SK-N-SH treated with all-trans-retinoic acid at 6 μM for 48 hours (cell line): ENCODE results near the gene RNU5D-1.

Experiments
- ATAC-seq: fragments of 200-7000 bp; cut with Tn5 transposase; 3 replicates; pipeline ENCODE4 v1.9.1; 2020; ENCODE audit warnings: mild to moderate bottlenecking, moderate library complexity
- BACH2 ChIP-seq: fragments of 250-450 bp; sonication (Bioruptor Pico); IDR thresholded peaks from 2 replicates; pipeline ENCODE4 v1.9.0; 2021; ENCODE audit warnings: mild to moderate bottlenecking, borderline replicate concordance
- CREB5 ChIP-seq: fragments of 250-450 bp; sonication (Bioruptor Pico); IDR thresholded peaks from 2 replicates; pipeline ENCODE4 v1.5.1; 2020; ENCODE audit warnings: low read depth, mild to moderate bottlenecking, moderate library complexity
- CSDC2 ChIP-seq: fragments of 250-450 bp; sonication (Bioruptor Pico); IDR thresholded peaks from 2 replicates; pipeline ENCODE4 v1.5.0; 2020; ENCODE audit warnings: mild to moderate bottlenecking, moderate library complexity
- CSRNP3 ChIP-seq: fragments of 250-450 bp; sonication (Bioruptor Pico); IDR thresholded peaks from 2 replicates; pipeline ENCODE4 v1.5.1; 2021; ENCODE audit warnings: mild to moderate bottlenecking, moderate library complexity
- ESRRG ChIP-seq: fragments of 250-450 bp; sonication (Bioruptor Pico); IDR thresholded peaks from 2 replicates; pipeline ENCODE4 v1.6.1; 2021; ENCODE audit warnings: mild to moderate bottlenecking
- GLIS3 ChIP-seq: fragments of 250-450 bp; sonication (Bioruptor Pico); IDR thresholded peaks from 2 replicates; pipeline ENCODE4 v1.5.0; 2020; ENCODE audit warnings: mild to moderate bottlenecking, moderate library complexity
- ISL1 ChIP-seq: fragments of 250-450 bp; sonication (Bioruptor Pico); IDR thresholded peaks from 2 replicates; pipeline ENCODE4 v2.1.2; 2022; ENCODE audit warnings: mild to moderate bottlenecking, moderate library complexity
- OSR1 ChIP-seq: fragments of 250-450 bp; sonication (Bioruptor Pico); IDR thresholded peaks from 2 replicates; pipeline ENCODE4 v1.8.0; 2022; ENCODE audit warnings: moderate library complexity, mild to moderate bottlenecking, inconsistent platforms
- POU6F1 ChIP-seq: fragments of 250-450 bp; sonication (Bioruptor Pico); IDR thresholded peaks from 2 replicates; pipeline ENCODE4 v1.8.0; 2021; ENCODE audit warnings: low read depth, mild to moderate bottlenecking, moderate library complexity, borderline replicate concordance
- PPARA ChIP-seq: fragments of 250-450 bp; sonication (Bioruptor Pico); IDR thresholded peaks from 2 replicates; pipeline ENCODE4 v1.5.0; 2020; ENCODE audit warnings: mild to moderate bottlenecking, borderline replicate concordance
- RARB ChIP-seq: fragments of 250-450 bp; sonication (Bioruptor Pico); IDR thresholded peaks from 2 replicates; pipeline ENCODE4 v1.8.0; 2021; ENCODE audit warnings: mild to moderate bottlenecking, moderate library complexity
- SNAI2 ChIP-seq: fragments of 250-450 bp; sonication (Bioruptor Pico); IDR thresholded peaks from 2 replicates; pipeline ENCODE4 v1.5.0; 2020; ENCODE audit warnings: mild to moderate bottlenecking, moderate library complexity
- TCF4 ChIP-seq: fragments of 250-450 bp; sonication (Bioruptor Pico); IDR thresholded peaks from 2 replicates; pipeline ENCODE4 v1.8.0; 2021; ENCODE audit warnings: mild to moderate bottlenecking, moderate library complexity, borderline replicate concordance
- TOX ChIP-seq: fragments of 250-450 bp; sonication (Bioruptor Pico); IDR thresholded peaks from 2 replicates; pipeline ENCODE4 v1.8.0; 2021; ENCODE audit warnings: mild to moderate bottlenecking, moderate library complexity, borderline replicate concordance
- ZC3H10 ChIP-seq: fragments of 250-450 bp; sonication (Bioruptor Pico); IDR thresholded peaks from 2 replicates; pipeline ENCODE4 v1.5.1; 2021; ENCODE audit warnings: mild to moderate bottlenecking, moderate library complexity
- ZFP3 ChIP-seq: fragments of 250-450 bp; sonication (Bioruptor Pico); IDR thresholded peaks from 2 replicates; pipeline ENCODE4 v1.5.0; 2020; ENCODE audit warnings: mild to moderate bottlenecking, moderate library complexity
- ZFP30 ChIP-seq: fragments of 450-650 bp; formaldehyde crosslinking; IDR thresholded peaks from 2 replicates; pipeline ENCODE4 v1.5.0; 2022; ENCODE audit warnings: mild to moderate bottlenecking, moderate library complexity
- TF ChIP-seq, protein P1 (sequence below): fragments of 250-450 bp; sonication (Bioruptor Pico); IDR thresholded peaks from 2 replicates; pipeline ENCODE4 v1.5.0; 2020; ENCODE audit warnings: mild to moderate bottlenecking, moderate library complexity
- TF ChIP-seq, protein P2 (sequence below): fragments of 250-450 bp; sonication (Bioruptor Pico); IDR thresholded peaks from 2 replicates; pipeline ENCODE4 v1.8.0; 2020; ENCODE audit warnings: mild to moderate bottlenecking, moderate library complexity, borderline replicate concordance

The RNU5D-1 gene

GRCh38 chr1:44718091-44718490 lies 12.9 kb downstream of the RNU5D-1 start:
- ATAC-seq, result no peak
- TF ChIP-seq BACH2 (CRISPR knock-in tag), result no peak
- TF ChIP-seq GLIS3, result no peak
- no peak for TF ChIP-seq CREB5 (CRISPR knock-in tag)

- no peak for ATAC-seq
- TF ChIP-seq OSR1 (no peak), POU6F1 (CRISPR knock-in tag) (no peak), CREB5 (CRISPR knock-in tag) (no peak), BACH2 (CRISPR knock-in tag) (no peak), TOX (CRISPR knock-in tag) (no peak), GLIS3 (no peak), RARB (CRISPR knock-in tag) (no peak), ESRRG (CRISPR knock-in tag) (no peak), ZC3H10 (CRISPR knock-in tag) (no peak), CSDC2 (CRISPR knock-in tag) (no peak), ISL1 (CRISPR knock-in tag) (no peak), ZFP30 (CRISPR knock-in tag) (no peak), PPARA (CRISPR knock-in tag) (no peak)
- TF ChIP-seq, protein P1, sequence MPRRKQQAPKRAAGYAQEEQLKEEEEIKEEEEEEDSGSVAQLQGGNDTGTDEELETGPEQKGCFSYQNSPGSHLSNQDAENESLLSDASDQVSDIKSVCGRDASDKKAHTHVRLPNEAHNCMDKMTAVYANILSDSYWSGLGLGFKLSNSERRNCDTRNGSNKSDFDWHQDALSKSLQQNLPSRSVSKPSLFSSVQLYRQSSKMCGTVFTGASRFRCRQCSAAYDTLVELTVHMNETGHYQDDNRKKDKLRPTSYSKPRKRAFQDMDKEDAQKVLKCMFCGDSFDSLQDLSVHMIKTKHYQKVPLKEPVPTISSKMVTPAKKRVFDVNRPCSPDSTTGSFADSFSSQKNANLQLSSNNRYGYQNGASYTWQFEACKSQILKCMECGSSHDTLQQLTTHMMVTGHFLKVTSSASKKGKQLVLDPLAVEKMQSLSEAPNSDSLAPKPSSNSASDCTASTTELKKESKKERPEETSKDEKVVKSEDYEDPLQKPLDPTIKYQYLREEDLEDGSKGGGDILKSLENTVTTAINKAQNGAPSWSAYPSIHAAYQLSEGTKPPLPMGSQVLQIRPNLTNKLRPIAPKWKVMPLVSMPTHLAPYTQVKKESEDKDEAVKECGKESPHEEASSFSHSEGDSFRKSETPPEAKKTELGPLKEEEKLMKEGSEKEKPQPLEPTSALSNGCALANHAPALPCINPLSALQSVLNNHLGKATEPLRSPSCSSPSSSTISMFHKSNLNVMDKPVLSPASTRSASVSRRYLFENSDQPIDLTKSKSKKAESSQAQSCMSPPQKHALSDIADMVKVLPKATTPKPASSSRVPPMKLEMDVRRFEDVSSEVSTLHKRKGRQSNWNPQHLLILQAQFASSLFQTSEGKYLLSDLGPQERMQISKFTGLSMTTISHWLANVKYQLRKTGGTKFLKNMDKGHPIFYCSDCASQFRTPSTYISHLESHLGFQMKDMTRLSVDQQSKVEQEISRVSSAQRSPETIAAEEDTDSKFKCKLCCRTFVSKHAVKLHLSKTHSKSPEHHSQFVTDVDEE (CRISPR knock-in tag), result no peak
- TF ChIP-seq, protein P2, sequence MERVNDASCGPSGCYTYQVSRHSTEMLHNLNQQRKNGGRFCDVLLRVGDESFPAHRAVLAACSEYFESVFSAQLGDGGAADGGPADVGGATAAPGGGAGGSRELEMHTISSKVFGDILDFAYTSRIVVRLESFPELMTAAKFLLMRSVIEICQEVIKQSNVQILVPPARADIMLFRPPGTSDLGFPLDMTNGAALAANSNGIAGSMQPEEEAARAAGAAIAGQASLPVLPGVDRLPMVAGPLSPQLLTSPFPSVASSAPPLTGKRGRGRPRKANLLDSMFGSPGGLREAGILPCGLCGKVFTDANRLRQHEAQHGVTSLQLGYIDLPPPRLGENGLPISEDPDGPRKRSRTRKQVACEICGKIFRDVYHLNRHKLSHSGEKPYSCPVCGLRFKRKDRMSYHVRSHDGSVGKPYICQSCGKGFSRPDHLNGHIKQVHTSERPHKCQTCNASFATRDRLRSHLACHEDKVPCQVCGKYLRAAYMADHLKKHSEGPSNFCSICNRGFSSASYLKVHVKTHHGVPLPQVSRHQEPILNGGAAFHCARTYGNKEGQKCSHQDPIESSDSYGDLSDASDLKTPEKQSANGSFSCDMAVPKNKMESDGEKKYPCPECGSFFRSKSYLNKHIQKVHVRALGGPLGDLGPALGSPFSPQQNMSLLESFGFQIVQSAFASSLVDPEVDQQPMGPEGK (CRISPR knock-in tag), result no peak
These were observed 13.3 kb downstream of the RNU5D-1 start for GRCh38 chr1:44717653-44718052.

- no peak for ATAC-seq
- TF ChIP-seq, protein P2 (CRISPR knock-in tag), result no peak
- TF ChIP-seq POU6F1 (CRISPR knock-in tag), result no peak
- no peak for TF ChIP-seq TOX (CRISPR knock-in tag)
- no peak for TF ChIP-seq ISL1 (CRISPR knock-in tag)
- TF ChIP-seq OSR1, result no peak
- TF ChIP-seq RARB (CRISPR knock-in tag), result no peak
- TF ChIP-seq CSRNP3, result no peak
- no peak for TF ChIP-seq ZFP3 (CRISPR knock-in tag)
- TF ChIP-seq ESRRG (CRISPR knock-in tag), result no peak
- TF ChIP-seq, protein P1 (CRISPR knock-in tag), result no peak
- TF ChIP-seq BACH2 (CRISPR knock-in tag), result no peak
- no peak for TF ChIP-seq TCF4
- no peak for TF ChIP-seq SNAI2
These were observed 13.8 kb downstream of the RNU5D-1 start for GRCh38 chr1:44717156-44717555.
